Neural progenitor cell (in vitro differentiated cells): ENCODE data around the gene MTRR. TPM values are rescaled to one million over a fixed set of nuclear protein-coding genes. Genes with fewer than 3 reads are reported as not detected.

Source experiments
- DNase-seq: peaks from one replicate; pipeline ENCODE4 v3.0.0-alpha.2; 2016; ENCODE audit warnings: low spot score
- H2AFZ ChIP-seq: fragments of 200-600 bp; sonication (generic); replicated peaks from 2 replicates; pipeline ENCODE4 v1.6.1; 2016; ENCODE audit warnings: antibody characterized with exemption
- H3F3A ChIP-seq: fragments of 200-600 bp; sonication (generic); 2 replicates; pipeline ENCODE4 v1.6.1; 2016; ENCODE audit warnings: antibody characterized with exemption, low read depth
- H3K27ac ChIP-seq: fragments of 200-600 bp; sonication (generic); 2 replicates; pipeline ENCODE4 v1.5.1; 2016; ENCODE audit warnings: mild to moderate bottlenecking
- H3K27me3 ChIP-seq: fragments of 200-600 bp; sonication (generic); 2 replicates; pipeline ENCODE4 v1.6.1; 2016; ENCODE audit warnings: mild to moderate bottlenecking, moderate library complexity
- H3K36me3 ChIP-seq: fragments of 200-600 bp; sonication (generic); 2 replicates; pipeline ENCODE4 v1.5.1; 2016
- H3K4me1 ChIP-seq: fragments of 200-600 bp; sonication (generic); 2 replicates; pipeline ENCODE4 v1.6.1; 2016; ENCODE audit warnings: mixed run types
- H3K4me2 ChIP-seq: fragments of 200-600 bp; sonication (generic); 2 replicates; pipeline ENCODE4 v1.6.1; 2016
- H3K4me3 ChIP-seq: fragments of 200-600 bp; sonication (generic); 2 replicates; pipeline ENCODE4 v1.5.1; 2016
- H3K79me2 ChIP-seq: fragments of 200-600 bp; sonication (generic); 2 replicates; pipeline ENCODE4 v1.6.1; 2016; ENCODE audit warnings: low read depth
- H3K9ac ChIP-seq: fragments of 200-600 bp; sonication (generic); 2 replicates; pipeline ENCODE4 v1.6.1; 2016
- H3K9me3 ChIP-seq: fragments of 200-600 bp; sonication (generic); 2 replicates; pipeline ENCODE4 v1.5.1; 2016; ENCODE audit warnings: low read depth
- H4K20me1 ChIP-seq: fragments of 200-600 bp; sonication (generic); 2 replicates; pipeline ENCODE4 v1.6.1; 2016; ENCODE audit warnings: low read depth
- H3K27ac Mint-ChIP-seq: 3 replicates; pipeline ENCODE4 v1.8.0; 2021; ENCODE audit warnings: mixed read lengths
- H3K27me3 Mint-ChIP-seq: 2 replicates; pipeline ENCODE4 v1.8.0; 2022; ENCODE audit warnings: low read depth, mild to moderate bottlenecking, inconsistent platforms, moderate library complexity, mixed read lengths; ENCODE audit not compliant: insufficient read depth
- H3K36me3 Mint-ChIP-seq: 3 replicates; pipeline ENCODE4 v1.8.0; 2021; ENCODE audit warnings: mixed read lengths
- H3K4me1 Mint-ChIP-seq: 3 replicates; pipeline ENCODE4 v1.8.0; 2021; ENCODE audit warnings: mixed read lengths
- H3K4me3 Mint-ChIP-seq: 3 replicates; pipeline ENCODE4 v1.8.0; 2021; ENCODE audit warnings: mild to moderate bottlenecking, moderate library complexity, mixed read lengths
- H3K9me3 Mint-ChIP-seq: 3 replicates; pipeline ENCODE4 v1.8.0; 2020; ENCODE audit warnings: mixed read lengths
- CTCF ChIP-seq: fragments of 200-600 bp; sonication (generic); IDR thresholded peaks from 2 replicates; pipeline ENCODE4 v1.5.1; 2017; ENCODE audit warnings: antibody characterized with exemption, mild to moderate bottlenecking
- EZH2 ChIP-seq: fragments of 200-600 bp; sonication (generic); IDR thresholded peaks from 2 replicates; pipeline ENCODE4 v1.6.1; 2017; ENCODE audit warnings: antibody characterized with exemption, mild to moderate bottlenecking, moderate library complexity
- EZH2phosphoT487 ChIP-seq: fragments of 200-600 bp; sonication (generic); IDR thresholded peaks from 2 replicates; pipeline ENCODE4 v1.6.1; 2017; ENCODE audit warnings: antibody characterized with exemption
- total RNA-seq: library from RNA; depleted of rRNA; stranded (reverse); fragments of >200 nt; gene quantifications from 2 replicates; pipeline ENCODE4 v1.2.3, GENCODE V29; 2015; ENCODE audit warnings: low replicate concordance

Gene MTRR
- total RNA-seq, 1 donor from 2014 or later, result 53.5 TPM

DNA sequence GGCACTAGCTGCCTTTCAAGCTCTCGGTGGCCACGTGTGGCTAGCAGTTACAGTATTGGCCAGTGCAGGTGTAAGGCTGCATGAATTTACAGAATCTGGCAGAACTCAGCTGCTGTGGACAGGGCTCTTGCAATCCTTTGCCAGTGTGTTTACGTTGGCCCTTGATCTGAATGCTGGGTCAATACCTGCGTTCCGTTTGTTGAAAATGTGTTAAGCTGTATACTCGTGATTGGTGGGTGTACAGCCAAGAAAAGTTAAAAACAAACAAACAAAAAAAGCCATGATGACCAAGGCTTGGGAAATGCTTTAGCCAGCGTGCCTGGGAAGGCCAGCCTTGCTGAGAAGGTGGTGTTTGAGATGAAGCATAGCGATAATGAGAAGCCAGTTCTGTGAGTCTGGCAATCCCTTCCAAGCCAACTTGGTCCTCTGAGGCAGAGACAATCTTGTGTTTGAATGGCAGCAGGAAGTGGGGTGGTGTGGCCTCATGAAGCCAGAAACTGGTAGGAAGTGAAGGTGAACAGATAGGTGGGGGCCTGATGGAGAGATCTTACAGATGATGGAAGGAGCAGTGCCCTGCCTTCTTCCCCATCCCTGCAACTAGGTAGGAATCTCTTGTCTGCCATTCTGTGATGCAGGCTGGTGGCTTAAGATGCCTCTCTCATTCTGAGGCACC, 17.2 kb upstream of the MTRR start:
- Histone ChIP-seq H3K9me3 (no peaks in the 10 kb centered on the region), H3K27ac (no peak overlapping the region), H3K4me3 (peak overlapping the region; percentile 76), H3K36me3 (no peaks in the 10 kb centered on the region), H3K4me1 (peaks cover 4% of the 10 kb centered on the region), H3F3A (peaks cover 19% of the 10 kb centered on the region), H3K27me3 (peaks cover 22% of the 10 kb centered on the region), H4K20me1 (no peaks in the 10 kb centered on the region), H3K9ac (no peak overlapping the region), H3K4me2 (no peak overlapping the region), H3K79me2 (no peaks in the 10 kb centered on the region), H2AFZ (no peak overlapping the region)
- Mint-ChIP-seq H3K27me3 (peaks cover 7% of the 10 kb centered on the region), H3K36me3 (peaks cover 3% of the 10 kb centered on the region), H3K9me3 (peaks cover 2% of the 10 kb centered on the region), H3K4me1 (peaks cover 14% of the 10 kb centered on the region), H3K27ac (peak overlapping the region; percentile 72), H3K4me3 (peak overlapping the region; percentile 92)
- TF ChIP-seq EZH2, result no peak
- TF ChIP-seq EZH2phosphoT487, result no peak
- no peak for TF ChIP-seq CTCF
- DNase-seq, result no peak

DNA sequence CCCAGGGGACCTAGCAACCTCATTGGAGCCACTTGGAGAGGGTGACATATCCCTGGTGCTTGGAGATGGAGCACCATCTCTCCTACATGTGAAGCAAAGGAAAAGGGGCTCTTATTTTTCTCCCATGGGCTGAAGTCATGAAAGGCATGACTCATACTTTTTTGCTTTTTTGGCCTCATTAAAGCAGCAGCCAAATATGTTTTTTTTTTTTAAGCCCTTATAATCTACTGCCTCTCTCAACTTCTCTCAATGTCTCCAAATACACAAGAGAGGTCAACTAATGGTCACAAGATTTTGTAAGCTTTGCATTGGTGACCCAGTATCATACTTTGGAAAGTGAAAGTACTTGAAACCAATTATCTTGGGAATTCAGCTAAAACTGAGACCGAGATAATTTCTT, 16.4 kb upstream of the MTRR start:
- Histone ChIP-seq H3K79me2 (no peaks in the 10 kb centered on the region), H3K4me1 (peaks cover 4% of the 10 kb centered on the region), H3K4me2 (no peak overlapping the region), H3K9ac (no peak overlapping the region), H2AFZ (no peak overlapping the region), H3K36me3 (no peaks in the 10 kb centered on the region), H3K27ac (no peak overlapping the region), H3K9me3 (no peaks in the 10 kb centered on the region), H4K20me1 (no peaks in the 10 kb centered on the region), H3F3A (peaks cover 21% of the 10 kb centered on the region), H3K27me3 (peaks cover 21% of the 10 kb centered on the region), H3K4me3 (no peak overlapping the region)
- peak overlapping the region; percentile 92 for H3K4me3 Mint-ChIP-seq
- peaks cover 7% of the 10 kb centered on the region for H3K27me3 Mint-ChIP-seq
- H3K4me1 Mint-ChIP-seq, result peaks cover 16% of the 10 kb centered on the region
- peaks cover 3% of the 10 kb centered on the region for H3K36me3 Mint-ChIP-seq
- DNase-seq, result no peak
- no peak overlapping the region for H3K27ac Mint-ChIP-seq
- no peak for TF ChIP-seq EZH2
- no peak for TF ChIP-seq EZH2phosphoT487
- no peak for TF ChIP-seq CTCF
- peaks cover 2% of the 10 kb centered on the region for H3K9me3 Mint-ChIP-seq

- H3K27me3 ChIP-seq, result peaks cover 17% of the 10 kb centered on the region
- H3F3A ChIP-seq, result peaks cover 25% of the 10 kb centered on the region
- no peaks in the 10 kb centered on the region for H3K9me3 ChIP-seq
- H2AFZ ChIP-seq, result no peak overlapping the region
- no peak for TF ChIP-seq CTCF
- TF ChIP-seq EZH2phosphoT487, result no peak
- TF ChIP-seq EZH2, result no peak
- Mint-ChIP-seq H3K36me3 (peaks cover 3% of the 10 kb centered on the region), H3K9me3 (peaks cover 2% of the 10 kb centered on the region), H3K4me3 (no peak overlapping the region), H3K27ac (no peak overlapping the region), H3K4me1 (peaks cover 16% of the 10 kb centered on the region), H3K27me3 (peaks cover 7% of the 10 kb centered on the region)
- peaks cover 4% of the 10 kb centered on the region for H3K4me1 ChIP-seq
- no peaks in the 10 kb centered on the region for H3K79me2 ChIP-seq
- no peak for DNase-seq
- no peak overlapping the region for H3K27ac ChIP-seq
- H3K4me3 ChIP-seq, result no peak overlapping the region
- H3K36me3 ChIP-seq, result no peaks in the 10 kb centered on the region
- H3K9ac ChIP-seq, result no peak overlapping the region
- H4K20me1 ChIP-seq, result no peaks in the 10 kb centered on the region
- H3K4me2 ChIP-seq, result no peak overlapping the region
These were observed 16.0 kb upstream of the MTRR start for GRCh38 chr5:7852988-7853387.
